ENCODE data around the gene CNGB1.

Gene CNGB1

DNA sequence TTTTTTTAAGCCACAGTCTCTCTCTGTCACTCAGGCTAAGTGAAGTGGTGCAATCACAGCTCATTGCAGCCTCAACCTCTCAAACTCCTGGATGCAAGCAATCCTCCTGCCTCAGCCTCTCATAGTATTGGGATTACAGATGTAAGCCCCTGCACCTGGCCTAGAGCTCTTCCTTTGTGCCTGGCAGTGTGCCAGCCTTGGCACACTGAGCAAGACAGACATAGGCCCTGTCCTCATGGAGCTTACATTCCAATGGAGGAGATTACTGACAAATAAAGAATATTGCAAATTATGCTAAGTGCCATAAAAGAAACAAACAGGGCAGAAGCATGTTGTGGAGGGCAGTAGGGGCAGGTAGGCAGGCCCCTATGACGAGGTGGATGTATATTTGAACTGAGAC lies 920 bp upstream of the CNGB1 start:
- DNase-seq, result no peak

DNA sequence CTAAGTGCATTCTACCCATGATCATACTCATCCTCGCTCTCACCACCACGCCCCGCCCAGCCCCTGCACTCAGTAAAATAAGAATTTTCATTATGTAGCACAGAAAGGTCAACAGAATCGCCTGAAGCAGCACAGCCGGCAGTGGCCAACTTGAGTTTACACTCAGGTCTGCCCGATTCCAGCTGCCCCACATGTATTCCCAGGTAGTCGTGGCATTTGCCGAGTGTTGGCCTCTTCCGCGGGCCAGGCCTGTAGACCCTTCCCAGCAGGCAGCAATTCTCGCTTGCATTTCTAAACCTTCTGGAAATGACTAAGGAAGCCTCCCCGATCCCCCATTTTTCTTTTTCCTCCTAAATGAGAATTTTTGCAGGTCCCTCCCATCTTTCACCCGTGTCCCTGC lies 609 bp downstream of the CNGB1 start:
- no peak for DNase-seq

DNA sequence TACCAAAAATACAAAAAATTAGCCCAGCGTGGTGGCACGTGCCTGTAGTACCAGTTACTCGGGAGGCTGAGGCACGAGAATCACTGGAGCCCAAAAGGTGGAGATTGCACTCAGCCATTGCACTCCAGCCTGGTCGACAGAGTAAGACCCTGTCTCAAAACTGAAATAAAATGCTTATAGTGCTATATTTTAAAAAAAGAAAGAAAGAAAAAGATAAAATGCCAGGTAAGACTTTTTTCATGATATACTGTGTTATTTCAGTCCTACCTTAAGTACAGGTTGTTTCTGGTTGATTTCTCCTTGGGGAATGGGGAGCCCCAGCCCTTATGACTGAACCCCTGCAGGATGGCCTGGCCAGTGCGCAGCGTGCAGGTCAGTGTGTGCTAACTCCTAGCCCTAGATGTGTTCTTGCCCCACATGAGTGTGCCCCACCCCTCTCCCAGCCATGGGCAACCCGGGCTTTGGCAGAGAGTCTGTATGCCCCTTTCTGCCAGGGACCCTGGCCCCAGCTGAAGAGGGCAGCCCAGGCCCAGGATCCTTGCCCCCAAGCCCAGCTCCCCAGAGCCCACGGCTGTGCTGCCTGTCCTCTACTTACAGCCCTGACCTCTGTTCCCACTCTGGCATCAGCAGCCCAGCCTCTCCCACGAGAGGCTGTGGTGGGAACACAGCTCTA lies 1.3 kb downstream of the CNGB1 start:
- DNase-seq, result no peak

GRCh38 chr16:57967916-57968315 lies 3.0 kb downstream of the CNGB1 start:
- DNase-seq, result no peak

GRCh38 chr16:57966986-57967385 lies 3.9 kb downstream of the CNGB1 start:
- no peak for DNase-seq

DNA sequence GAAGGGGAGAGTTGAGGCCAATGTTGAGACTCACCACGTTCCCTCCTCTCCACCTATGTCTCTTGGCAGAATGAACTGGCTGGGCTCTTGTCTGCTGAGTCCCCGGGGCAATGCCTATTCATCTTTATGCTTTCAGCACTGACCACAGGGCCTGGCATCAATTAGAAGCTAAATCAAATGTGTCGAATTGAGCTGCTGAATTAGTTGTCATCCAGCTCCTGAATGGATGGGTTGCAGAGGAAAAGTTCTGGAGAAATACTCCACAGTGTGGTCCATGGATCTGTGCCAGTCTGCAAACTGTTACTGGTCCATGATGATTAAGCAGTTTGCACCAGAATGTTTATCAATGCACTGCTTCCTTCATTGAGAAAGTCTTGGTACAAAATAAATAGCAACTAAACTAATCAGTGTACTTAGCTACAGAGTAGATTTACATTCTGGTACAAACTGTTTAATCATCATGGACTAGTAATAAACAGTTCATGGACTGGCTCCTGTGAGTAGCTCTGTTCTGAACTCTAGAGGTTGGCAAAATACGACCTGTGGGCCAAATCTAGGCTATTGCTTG lies 4.6 kb downstream of the CNGB1 start:
- no peak for DNase-seq

DNA sequence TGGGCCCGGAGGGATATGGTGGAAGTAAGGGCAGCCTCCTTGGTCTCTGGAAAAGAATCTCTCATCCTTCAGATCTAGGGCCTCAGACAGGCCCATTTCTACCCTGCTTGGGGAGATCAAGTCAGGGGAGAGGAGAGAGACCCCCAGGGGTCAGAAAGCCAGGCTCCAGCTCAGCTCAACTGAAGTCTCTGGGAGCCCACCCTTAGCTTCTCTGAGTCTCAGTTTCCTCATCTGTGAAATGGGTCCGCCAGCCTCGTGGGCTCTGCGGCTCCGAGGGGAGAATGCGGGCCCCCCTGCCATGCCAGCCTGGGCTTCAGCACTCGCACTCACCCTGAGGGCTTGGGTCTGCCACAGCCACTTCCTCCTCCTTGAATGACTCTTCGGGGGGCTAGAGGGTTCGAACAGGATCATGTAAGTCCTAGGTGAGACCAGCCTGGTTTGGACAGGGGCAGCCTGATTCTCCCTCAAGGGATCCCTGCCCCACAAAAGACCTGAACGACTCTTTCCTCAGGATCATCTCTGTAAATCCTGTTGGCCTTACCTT lies 6.7 kb downstream of the CNGB1 start:
- no peak for DNase-seq

- no peak for DNase-seq
These were observed 8.2 kb downstream of the CNGB1 start for GRCh38 chr16:57962756-57963155.

- no peak for DNase-seq
These were observed 8.9 kb downstream of the CNGB1 start for GRCh38 chr16:57962046-57962445.

DNA sequence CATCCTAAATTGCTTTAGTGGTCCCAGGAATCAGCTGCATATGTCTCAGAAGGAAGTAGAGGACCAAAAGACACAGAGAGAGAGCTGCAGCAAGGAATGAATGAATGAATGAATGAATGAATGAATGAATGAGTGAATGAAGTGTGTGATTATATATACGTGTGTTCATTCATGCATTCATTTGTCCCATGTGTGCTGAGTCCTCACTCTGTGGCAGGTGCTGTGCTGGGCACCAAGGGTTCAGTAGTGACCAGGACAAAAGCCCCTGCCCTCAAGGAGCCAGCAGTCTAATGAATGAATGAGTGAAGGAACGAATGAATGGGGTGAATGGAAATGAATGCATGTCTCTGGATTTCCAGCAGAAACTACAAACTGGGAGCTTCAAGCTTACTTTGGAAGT lies 9.4 kb downstream of the CNGB1 start:
- no peak for DNase-seq

DNA sequence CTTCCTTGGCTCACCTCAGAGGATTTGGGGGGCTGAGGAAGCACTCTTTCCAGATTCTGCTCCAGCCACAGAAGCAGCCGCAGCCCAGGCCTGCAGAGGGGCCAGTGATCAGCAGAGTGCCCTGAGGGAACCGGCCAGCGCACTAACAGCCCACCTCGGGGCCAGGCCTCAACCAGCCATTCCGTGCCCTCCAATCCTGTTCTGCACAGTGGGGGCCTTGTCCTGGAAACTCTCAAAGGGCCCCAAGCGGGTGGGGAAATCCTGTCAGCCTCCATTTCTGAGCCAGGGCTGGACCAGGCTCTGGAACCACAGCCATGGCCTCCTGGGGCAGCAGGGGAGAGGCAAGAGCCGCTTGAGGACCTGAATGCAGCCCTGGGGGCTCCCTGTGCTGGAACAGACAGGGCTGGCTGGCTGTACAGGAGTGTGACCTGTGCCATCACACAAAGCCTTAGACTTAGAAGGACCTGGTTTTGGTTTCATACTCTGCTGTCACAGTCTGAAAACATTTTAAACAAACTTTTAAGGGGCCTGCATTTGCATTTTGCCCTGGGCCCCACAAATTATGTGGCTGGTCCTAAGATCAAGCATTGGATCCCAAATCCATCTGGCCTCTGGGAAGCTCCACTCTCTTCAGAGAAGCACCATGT lies 10.0 kb downstream of the CNGB1 start:
- no peak for DNase-seq

GRCh38 chr16:57960310-57960709 lies 10.6 kb downstream of the CNGB1 start:
- no peak for DNase-seq

DNA sequence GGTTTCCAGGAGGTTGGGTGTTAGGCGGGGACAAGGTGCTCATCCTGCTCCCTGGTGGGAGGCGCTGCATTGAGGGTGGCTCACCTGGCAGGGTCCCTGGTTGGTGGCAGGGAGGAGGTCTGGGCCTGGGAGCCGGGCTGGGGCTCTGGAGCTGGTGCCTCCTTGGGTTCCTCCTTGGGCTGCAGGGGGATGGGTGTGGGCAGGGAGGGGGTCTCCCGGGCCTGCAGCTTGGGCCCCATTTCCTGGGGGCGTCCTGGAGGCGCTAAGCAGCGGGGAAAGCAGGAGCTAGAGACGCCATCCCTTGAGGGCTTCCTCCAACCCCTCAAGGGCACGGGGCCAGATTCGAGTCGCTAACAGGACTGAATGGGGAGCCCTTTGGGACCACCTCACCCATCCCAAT lies 11.1 kb downstream of the CNGB1 start:
- no peak for DNase-seq

- DNase-seq, result no peak
These were observed 11.8 kb downstream of the CNGB1 start for GRCh38 chr16:57959121-57959520.

GRCh38 chr16:57958544-57958943 lies 12.4 kb downstream of the CNGB1 start:
- DNase-seq, result no peak

GRCh38 chr16:57957673-57958392 lies 13.1 kb downstream of the CNGB1 start:
- no peak for DNase-seq

GRCh38 chr16:57956924-57957672 lies 13.8 kb downstream of the CNGB1 start:
- DNase-seq, result no peak

DNA sequence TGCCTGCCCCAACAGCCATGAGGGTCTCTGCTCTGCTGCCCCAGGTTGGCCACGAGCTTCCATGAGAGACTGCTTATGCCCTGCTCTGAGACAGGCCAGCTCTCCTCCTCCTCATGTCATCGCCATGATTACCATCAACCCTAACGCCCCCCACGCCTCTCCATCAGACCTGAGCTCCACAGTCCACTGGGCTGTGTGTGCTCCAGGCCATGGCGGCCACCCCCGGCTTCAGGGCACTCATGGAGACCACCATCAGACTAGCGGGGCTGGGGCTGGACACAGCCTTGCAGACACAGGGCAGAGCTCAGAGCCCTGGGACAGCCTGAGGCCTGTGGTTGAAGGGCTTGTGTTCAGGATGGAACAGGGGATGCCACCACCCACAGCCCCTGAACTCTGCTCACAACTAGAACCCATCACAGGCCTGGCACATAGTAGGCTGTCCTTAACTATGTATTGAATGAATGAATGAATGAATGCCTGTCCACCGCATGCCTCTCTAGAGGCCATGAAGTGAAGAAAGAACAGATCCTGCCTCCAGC lies 14.6 kb downstream of the CNGB1 start:
- DNase-seq, result no peak

- no peak for DNase-seq
These were observed 15.2 kb downstream of the CNGB1 start for GRCh38 chr16:57955572-57956188.

DNA sequence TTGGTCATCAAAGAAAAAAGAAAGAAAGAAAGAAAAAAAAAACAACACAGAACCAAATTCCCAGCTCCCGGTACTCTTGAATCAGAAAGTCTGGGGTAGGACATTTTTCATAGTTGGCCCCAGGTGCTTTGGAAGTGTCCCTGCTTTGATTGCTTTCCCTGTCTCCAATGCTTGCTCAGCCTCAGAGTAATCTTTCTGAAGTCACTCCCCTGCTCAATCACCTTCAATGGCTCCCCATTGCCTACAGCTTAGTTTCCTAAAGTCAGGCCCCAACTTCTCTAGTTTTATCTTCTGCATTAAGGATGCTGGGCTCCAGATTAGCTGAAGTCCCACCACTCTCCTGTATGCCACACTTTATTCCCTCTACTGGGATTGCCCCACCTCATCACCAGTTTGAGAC lies 17.1 kb downstream of the CNGB1 start:
- DNase-seq, result no peak

- no peak for DNase-seq
These were observed 18.0 kb downstream of the CNGB1 start for GRCh38 chr16:57952909-57953308.
